HEK293T (cell line): ENCODE results near the gene LRRC27.

Experiments used
- ARNT ChIP-seq: fragments of 450-650 bp; IDR thresholded peaks from 2 replicates; pipeline ENCODE4 v1.6.1; 2017; ENCODE audit warnings: mild to moderate bottlenecking
- BHLHE40 ChIP-seq: fragments of 450-650 bp; IDR thresholded peaks from 2 replicates; pipeline ENCODE4 v1.6.1; 2016; ENCODE audit warnings: mild to moderate bottlenecking, moderate library complexity, borderline replicate concordance
- ELF4 ChIP-seq: fragments of 450-650 bp; IDR thresholded peaks from 2 replicates; pipeline ENCODE4 v1.6.1; 2017; ENCODE audit warnings: antibody characterized with exemption
- FOXA1 ChIP-seq: fragments of 450-650 bp; IDR thresholded peaks from 2 replicates; pipeline ENCODE4 v1.6.1; 2016; ENCODE audit warnings: mild to moderate bottlenecking
- FOXK2 ChIP-seq: fragments of 450-650 bp; IDR thresholded peaks from 2 replicates; pipeline ENCODE4 v1.6.1; 2016; ENCODE audit warnings: mild to moderate bottlenecking
- FOXM1 ChIP-seq: fragments of 450-650 bp; IDR thresholded peaks from 2 replicates; pipeline ENCODE4 v1.6.1; 2017; ENCODE audit warnings: mild to moderate bottlenecking, borderline replicate concordance
- HDGF ChIP-seq: fragments of 450-650 bp; IDR thresholded peaks from 2 replicates; pipeline ENCODE4 v1.6.1; 2017; ENCODE audit warnings: antibody characterized with exemption, borderline replicate concordance
- LEF1 ChIP-seq: fragments of 450-650 bp; IDR thresholded peaks from 2 replicates; pipeline ENCODE4 v1.6.1; 2017; ENCODE audit warnings: mild to moderate bottlenecking, borderline replicate concordance
- NFRKB ChIP-seq: fragments of 450-650 bp; IDR thresholded peaks from 2 replicates; pipeline ENCODE4 v1.6.1; 2016; ENCODE audit warnings: mild to moderate bottlenecking, moderate library complexity
- SP1 ChIP-seq: fragments of 450-650 bp; IDR thresholded peaks from 2 replicates; pipeline ENCODE4 v1.6.1; 2017
- SUZ12 ChIP-seq: fragments of 450-650 bp; IDR thresholded peaks from 2 replicates; pipeline ENCODE4 v1.6.1; 2016; ENCODE audit warnings: mild to moderate bottlenecking
- TARDBP ChIP-seq: fragments of 450-650 bp; IDR thresholded peaks from 2 replicates; pipeline ENCODE4 v1.6.1; 2016
- ZNF384 ChIP-seq: fragments of 450-650 bp; IDR thresholded peaks from 2 replicates; pipeline ENCODE4 v1.6.1; 2016

DNA sequence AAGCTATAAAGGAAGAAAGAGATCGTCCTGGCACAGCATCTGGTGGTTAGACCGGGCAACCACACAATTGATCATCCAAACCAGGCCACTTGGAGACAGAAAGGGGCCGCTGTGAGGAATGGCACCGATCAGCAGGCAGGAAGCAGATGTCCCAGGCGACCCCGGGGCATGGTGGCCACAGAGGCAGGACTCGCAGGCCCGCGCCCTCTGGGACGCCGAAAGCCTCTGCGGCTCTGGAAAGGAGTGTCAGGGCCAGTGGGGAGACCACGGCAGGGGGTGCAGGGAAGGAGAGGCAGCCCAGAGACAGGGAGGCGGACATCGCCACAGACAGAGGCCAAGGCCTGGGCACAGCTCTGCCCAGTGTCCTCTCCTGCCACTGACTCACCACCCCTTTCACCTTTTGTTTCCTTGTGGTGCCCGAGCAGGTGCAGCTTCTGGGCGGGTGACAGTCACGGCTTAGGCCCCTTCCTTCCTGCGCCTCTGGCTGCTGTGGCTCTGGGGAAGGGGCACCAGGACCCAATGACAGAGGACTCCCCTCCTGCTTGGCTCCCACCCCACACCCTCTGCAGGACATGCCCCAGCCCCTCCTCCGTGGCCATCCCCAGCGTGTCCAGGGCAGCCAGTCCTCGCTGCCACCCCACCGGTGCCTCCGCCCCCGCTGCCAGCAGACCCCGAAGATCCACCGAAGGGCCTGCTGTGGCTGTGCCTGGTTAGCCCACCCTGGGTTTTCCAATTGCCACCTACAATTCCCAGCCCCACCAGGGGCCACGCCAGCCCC is 35.1 kb upstream of the LRRC27 start:
- TF ChIP-seq FOXM1, result no peak
- no peak for TF ChIP-seq SP1
- TF ChIP-seq BHLHE40, result no peak
- no peak for TF ChIP-seq NFRKB
- TF ChIP-seq SUZ12, result no peak
- no peak for TF ChIP-seq ZNF384
- TF ChIP-seq LEF1, result no peak
- no peak for TF ChIP-seq ARNT
- TF ChIP-seq ELF4, result no peak
- no peak for TF ChIP-seq HDGF
- no peak for TF ChIP-seq FOXA1
- TF ChIP-seq FOXK2, result no peak
- TF ChIP-seq TARDBP, result no peak
